OCI-LY7 (cell line): ENCODE data around the gene PHEX. TPM values are rescaled to one million over a fixed set of nuclear protein-coding genes. Genes with fewer than 3 reads are reported as not detected.

ENCODE experiments used
- BruUV-seq: library from RNA; stranded (reverse); fragments of 400-500 nt; replicated peaks from 2 replicates; lab custom pipeline; 2021; lab: Mats Ljungman, UMichigan
- CTCF ChIA-PET: fragments of 300-600 bp; sonication (Branson Sonifier 250); formaldehyde crosslinking; loops from one replicate; lab custom pipeline; 2022; ENCODE audit warnings: antibody characterized with exemption; ENCODE audit not compliant: unreplicated experiment; lab: Charles Lee
- POLR2A ChIA-PET: fragments of 300-600 bp; sonication (Branson Sonifier 250); formaldehyde crosslinking; loops from one replicate; lab custom pipeline; 2022; ENCODE audit warnings: antibody characterized with exemption; lab: Charles Lee
- DNase-seq: peaks from one replicate; pipeline ENCODE4 v3.0.0-alpha.2; 2015; ENCODE audit warnings: low spot score
- H2AFZ ChIP-seq: fragments of 200-600 bp; sonication (generic), shearing (Covaris generic); 2 replicates; pipeline ENCODE4 v1.6.1; 2014; ENCODE audit warnings: mild to moderate bottlenecking, antibody characterized with exemption, low read length, moderate library complexity
- H3K27ac ChIP-seq: fragments of 200-600 bp; sonication (generic); 2 replicates; pipeline ENCODE4 v1.5.1; 2014; ENCODE audit warnings: mixed run types, low read depth, mild to moderate bottlenecking, moderate library complexity, low read length, inconsistent platforms; ENCODE audit not compliant: poor library complexity, severe bottlenecking
- H3K36me3 ChIP-seq: fragments of 200-600 bp; sonication (generic); 2 replicates; pipeline ENCODE4 v1.6.1; 2014; ENCODE audit warnings: mild to moderate bottlenecking, antibody characterized with exemption, low read length, moderate library complexity, mixed read lengths; ENCODE audit not compliant: insufficient read depth
- H3K4me1 ChIP-seq: fragments of 200-600 bp; sonication (generic); 2 replicates; pipeline ENCODE4 v1.5.1; 2014; ENCODE audit warnings: mild to moderate bottlenecking, low read length; ENCODE audit not compliant: insufficient read depth, poor library complexity, severe bottlenecking
- H3K4me2 ChIP-seq: fragments of 200-600 bp; sonication (generic); 2 replicates; pipeline ENCODE4 v1.6.1; 2014; ENCODE audit warnings: mild to moderate bottlenecking, low read length
- H3K4me3 ChIP-seq: fragments of 200-600 bp; sonication (generic); 2 replicates; pipeline ENCODE4 v1.5.1; 2014; ENCODE audit warnings: mild to moderate bottlenecking, low read depth, low read length; ENCODE audit not compliant: poor library complexity, severe bottlenecking
- H3K79me2 ChIP-seq: fragments of 200-600 bp; sonication (generic); 2 replicates; pipeline ENCODE4 v1.6.1; 2016; ENCODE audit warnings: low read depth, mild to moderate bottlenecking, low read length, moderate library complexity, mixed read lengths; ENCODE audit not compliant: insufficient read depth
- H3K9me2 ChIP-seq: fragments of 200-600 bp; sonication (generic); 2 replicates; pipeline ENCODE4 v1.6.1; 2016; ENCODE audit warnings: mild to moderate bottlenecking, low read length, mixed read lengths; ENCODE audit not compliant: insufficient read depth
- H3K9me3 ChIP-seq: fragments of 200-600 bp; sonication (generic); 2 replicates; pipeline ENCODE4 v1.6.1; 2014; ENCODE audit warnings: mild to moderate bottlenecking, mixed run types, low read length, mixed read lengths
- H4K20me1 ChIP-seq: fragments of 200-600 bp; sonication (generic); 2 replicates; pipeline ENCODE4 v1.6.1; 2014; ENCODE audit warnings: mild to moderate bottlenecking, antibody characterized with exemption, low read length, moderate library complexity, mixed read lengths; ENCODE audit not compliant: insufficient read depth
- EZH2phosphoT487 ChIP-seq: fragments of 200-600 bp; sonication (generic); IDR thresholded peaks from 2 replicates; pipeline ENCODE4 v1.6.1; 2018; ENCODE audit warnings: low read depth, borderline replicate concordance, mild to moderate bottlenecking, mixed run types, antibody characterized with exemption, low read length, moderate library complexity, mixed read lengths
- intact Hi-C: fragments of 100-400 bp; cut with micrococcal nuclease; formaldehyde crosslinking; loops from one replicate; pipeline ENCODE4 v1.10.0; 2022; ENCODE audit not compliant: unreplicated experiment
- total RNA-seq, 2 experiments: library from RNA; depleted of rRNA in 1 of 2; stranded (reverse); fragments of >200 nt in 1 of 2; shearing (Covaris generic) in 1 of 2; gene quantifications; 2 replicates each; pipeline ENCODE4 v1.2.3, GENCODE V29; 2014 to 2022
- TF ChIP-seq, protein P1 (sequence below): fragments of 200-600 bp; sonication (generic); conservative IDR thresholded peaks from 2 replicates; pipeline ENCODE4 v1.5.1; 2014; ENCODE audit warnings: mild to moderate bottlenecking, antibody characterized with exemption, low read length, moderate library complexity, mixed read lengths

The PHEX gene
- total RNA-seq, 2 experiments from 2014 or later, result 0.09 TPM; not detected in 1

DNA sequence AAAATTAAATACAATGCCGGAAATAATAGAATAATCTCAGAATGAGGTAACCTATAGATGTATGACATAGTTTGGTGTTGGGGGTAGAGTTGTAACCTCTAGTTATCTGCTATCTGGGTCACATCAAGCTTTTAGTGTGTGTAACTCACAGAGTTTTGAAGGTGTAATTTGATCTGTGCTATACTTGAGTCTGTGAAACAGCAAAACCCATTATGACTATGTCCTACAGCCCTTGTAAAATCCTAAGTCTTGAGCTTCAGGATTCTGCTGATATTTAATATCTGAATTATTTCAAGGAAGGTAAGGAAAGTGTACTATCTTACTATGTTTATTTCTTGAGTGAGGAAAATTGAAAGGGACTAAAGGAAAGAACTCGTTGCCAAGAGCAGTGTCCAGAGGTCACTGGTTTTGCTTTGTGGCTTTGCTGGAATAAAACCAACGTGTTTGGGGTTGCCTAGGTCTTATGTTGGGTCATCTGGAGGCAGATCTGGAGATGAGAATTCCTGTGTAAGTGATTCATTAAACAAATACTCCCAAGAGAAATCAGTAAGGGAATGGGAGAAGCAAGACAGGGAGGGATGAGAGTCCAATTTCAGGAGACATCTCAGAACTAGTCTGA, 132.8 kb downstream of the PHEX start:
- BruUV-seq, result no TSS peak
- Histone ChIP-seq H3K4me1 (no peaks in the 10 kb centered on the region), H3K9me2 (no peaks in the 10 kb centered on the region), H3K27ac (no peak overlapping the region), H3K36me3 (no peaks in the 10 kb centered on the region), H2AFZ (no peak overlapping the region), H3K4me3 (no peak overlapping the region), H4K20me1 (no peaks in the 10 kb centered on the region), H3K79me2 (no peaks in the 10 kb centered on the region), H3K4me2 (no peak overlapping the region), H3K9me3 (no peaks in the 10 kb centered on the region)
- ChIA-PET POLR2A (no interaction called here), CTCF (no interaction called here)
- intact Hi-C loops, result no loop called here
- TF ChIP-seq EZH2phosphoT487, result no peak
- TF ChIP-seq, protein P1, sequence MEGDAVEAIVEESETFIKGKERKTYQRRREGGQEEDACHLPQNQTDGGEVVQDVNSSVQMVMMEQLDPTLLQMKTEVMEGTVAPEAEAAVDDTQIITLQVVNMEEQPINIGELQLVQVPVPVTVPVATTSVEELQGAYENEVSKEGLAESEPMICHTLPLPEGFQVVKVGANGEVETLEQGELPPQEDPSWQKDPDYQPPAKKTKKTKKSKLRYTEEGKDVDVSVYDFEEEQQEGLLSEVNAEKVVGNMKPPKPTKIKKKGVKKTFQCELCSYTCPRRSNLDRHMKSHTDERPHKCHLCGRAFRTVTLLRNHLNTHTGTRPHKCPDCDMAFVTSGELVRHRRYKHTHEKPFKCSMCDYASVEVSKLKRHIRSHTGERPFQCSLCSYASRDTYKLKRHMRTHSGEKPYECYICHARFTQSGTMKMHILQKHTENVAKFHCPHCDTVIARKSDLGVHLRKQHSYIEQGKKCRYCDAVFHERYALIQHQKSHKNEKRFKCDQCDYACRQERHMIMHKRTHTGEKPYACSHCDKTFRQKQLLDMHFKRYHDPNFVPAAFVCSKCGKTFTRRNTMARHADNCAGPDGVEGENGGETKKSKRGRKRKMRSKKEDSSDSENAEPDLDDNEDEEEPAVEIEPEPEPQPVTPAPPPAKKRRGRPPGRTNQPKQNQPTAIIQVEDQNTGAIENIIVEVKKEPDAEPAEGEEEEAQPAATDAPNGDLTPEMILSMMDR, result no peak
- DNase-seq, result no peak

DNA sequence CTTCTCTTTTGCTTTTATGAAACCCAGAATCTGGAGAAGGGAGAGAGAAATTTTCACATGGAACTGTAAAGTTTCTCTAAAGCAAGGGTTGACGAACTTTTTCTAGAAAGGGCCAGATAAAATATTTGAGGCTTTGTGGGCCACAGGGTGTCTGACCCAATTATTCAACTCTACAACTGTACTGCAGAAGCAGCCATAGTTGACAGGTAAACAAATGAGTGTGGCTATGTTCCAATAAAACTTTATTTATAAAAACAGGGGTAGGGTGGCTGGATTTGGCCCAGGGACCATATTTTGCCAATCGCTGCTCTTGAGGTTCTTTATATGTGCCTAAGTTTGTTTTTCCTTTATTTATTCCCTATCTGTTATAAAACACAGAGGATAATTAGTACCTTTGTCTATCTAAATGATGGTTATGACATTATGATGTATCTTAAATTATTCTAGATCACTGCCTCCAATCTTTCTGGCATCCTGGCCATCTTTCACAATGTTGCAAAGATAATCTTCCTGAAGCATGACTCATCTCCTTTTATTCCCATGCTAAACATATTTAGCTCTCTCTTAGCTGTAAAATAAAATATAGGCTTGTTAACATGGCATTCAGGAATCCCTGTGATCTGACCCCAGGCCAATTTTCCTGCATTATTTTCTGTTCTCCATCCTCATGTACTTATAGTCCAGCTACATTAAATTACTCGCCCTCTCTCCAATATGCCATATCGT, 133.8 kb downstream of the PHEX start:
- no peaks in the 10 kb centered on the region for H3K9me2 ChIP-seq
- no peak overlapping the region for H3K27ac ChIP-seq
- H3K79me2 ChIP-seq, result no peaks in the 10 kb centered on the region
- H3K36me3 ChIP-seq, result no peaks in the 10 kb centered on the region
- H2AFZ ChIP-seq, result no peak overlapping the region
- H3K4me2 ChIP-seq, result no peak overlapping the region
- H3K4me1 ChIP-seq, result no peaks in the 10 kb centered on the region
- H4K20me1 ChIP-seq, result no peaks in the 10 kb centered on the region
- no TSS peak for BruUV-seq
- intact Hi-C loops, result no loop called here
- no peaks in the 10 kb centered on the region for H3K9me3 ChIP-seq
- no peak overlapping the region for H3K4me3 ChIP-seq
- ChIA-PET POLR2A (no interaction called here), CTCF (no interaction called here)
- TF ChIP-seq, protein P1, result no peak
- TF ChIP-seq EZH2phosphoT487, result no peak
- DNase-seq, result no peak
